Vagina (tissue), 2 donors: ENCODE data around the gene PPP1R13B. TPM values are rescaled to one million over a fixed set of nuclear protein-coding genes. Genes with fewer than 3 reads are reported as not detected.
"Not testable (repeated sequence)": the region's sequence is repeated elsewhere in the genome, so short reads cannot be mapped to it uniquely, and the experiment has no call there.

Experiments
- DNase-seq, 2 donors: peaks; one replicate each; pipeline ENCODE4 v3.0.0-alpha.2; 2017; ENCODE audit errors: extremely low spot score in 2 of 2
- H3K27ac ChIP-seq: fragments of 200-600 bp; sonication (generic); one replicate; pipeline ENCODE4 v1.5.1; 2019
- H3K27me3 ChIP-seq: fragments of 200-600 bp; sonication (generic); one replicate; pipeline ENCODE4 v1.5.1; 2019
- H3K36me3 ChIP-seq, 2 donors: fragments of 200-600 bp; sonication (generic); one replicate each; pipeline ENCODE4 v1.5.1; 2017 to 2019
- H3K4me1 ChIP-seq: fragments of 200-600 bp; sonication (generic); one replicate; pipeline ENCODE4 v1.5.1; 2019
- H3K4me3 ChIP-seq, 2 donors: fragments of 200-600 bp; sonication (generic); 1 replicate in 1 of 2; 2 replicates in 1 of 2; pipeline ENCODE4 v1.5.1; 2016 to 2019
- H3K9me3 ChIP-seq: fragments of 200-600 bp; sonication (generic); one replicate; pipeline ENCODE4 v1.5.1; 2019
- POLR2A ChIP-seq, 2 donors: fragments of 450-650 bp; IDR thresholded peaks; one replicate each; pipeline ENCODE4 v1.6.1; 2017; ENCODE audit warnings: antibody characterized with exemption in 2 of 2, mild to moderate bottlenecking in 2 of 2, moderate library complexity in 2 of 2
- POLR2AphosphoS5 ChIP-seq, 2 donors: sonication (generic); formaldehyde crosslinking; IDR thresholded peaks; one replicate each; pipeline ENCODE4 v1.9.0; 2017; ENCODE audit warnings: antibody characterized with exemption in 2 of 2, mild to moderate bottlenecking in 2 of 2, low read depth in 1 of 2; ENCODE audit not compliant: insufficient read depth in 1 of 2
- intact Hi-C: fragments of 100-400 bp; cut with DNase I; formaldehyde crosslinking; loops from one replicate; pipeline ENCODE4 v1.15.1; 2023
- total RNA-seq: library from RNA; depleted of rRNA; stranded (reverse); fragments of >200 nt; gene quantifications from one replicate; pipeline ENCODE4 v1.2.3, GENCODE V29; 2016
- TF ChIP-seq, protein P1 (sequence below), 3 experiments: fragments of 450-650 bp in 2 of 3; fragments of 200-600 bp in 1 of 3; sonication (generic) in 1 of 3; IDR thresholded peaks; one replicate each; pipeline ENCODE4 v1.5.1; 2017 to 2019; ENCODE audit warnings: antibody characterized with exemption in 3 of 3, mild to moderate bottlenecking in 2 of 3, moderate library complexity in 2 of 3

Gene PPP1R13B
- total RNA-seq, 1 donor from 2014 or later: 34.1 TPM

DNA sequence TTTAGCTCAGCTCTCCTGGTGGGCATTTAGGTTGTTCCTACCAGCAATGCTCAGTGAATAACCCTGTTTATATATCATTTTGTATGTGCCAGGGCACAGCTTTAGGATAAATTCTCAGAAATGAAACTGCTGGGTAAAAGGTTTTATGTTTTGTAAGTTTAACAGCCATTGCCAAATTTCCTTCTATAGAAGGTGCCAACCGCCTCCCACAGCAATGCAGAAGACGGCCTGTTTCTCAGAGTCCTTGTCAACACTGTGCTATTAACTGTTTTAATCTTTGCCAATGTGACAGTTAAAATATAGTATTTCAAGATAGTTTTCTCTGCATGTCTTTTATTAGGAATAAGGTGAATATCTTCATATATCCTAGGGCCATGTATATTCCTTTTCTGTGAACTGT, 65.0 kb downstream of the PPP1R13B start:
- intact Hi-C loops: no loop called here
- Histone ChIP-seq H3K27me3 (no peaks in the 10 kb centered on the region), H3K9me3 (no peaks in the 10 kb centered on the region), H3K36me3 (peaks cover 0 to 9% of the 10 kb centered on the region in 2 donors), H3K27ac (no peak overlapping the region), H3K4me1 (no peaks in the 10 kb centered on the region), H3K4me3 (no peak overlapping the region)
- DNase-seq: no peak
- TF ChIP-seq POLR2A (IDR thresholded peaks at IDR 0.05) (no peak), POLR2AphosphoS5 (IDR thresholded peaks at IDR 0.05; ENCODE audit: insufficient read depth in 1 of 2, low read depth in 1 of 2) (no peak)
- TF ChIP-seq, protein P1, sequence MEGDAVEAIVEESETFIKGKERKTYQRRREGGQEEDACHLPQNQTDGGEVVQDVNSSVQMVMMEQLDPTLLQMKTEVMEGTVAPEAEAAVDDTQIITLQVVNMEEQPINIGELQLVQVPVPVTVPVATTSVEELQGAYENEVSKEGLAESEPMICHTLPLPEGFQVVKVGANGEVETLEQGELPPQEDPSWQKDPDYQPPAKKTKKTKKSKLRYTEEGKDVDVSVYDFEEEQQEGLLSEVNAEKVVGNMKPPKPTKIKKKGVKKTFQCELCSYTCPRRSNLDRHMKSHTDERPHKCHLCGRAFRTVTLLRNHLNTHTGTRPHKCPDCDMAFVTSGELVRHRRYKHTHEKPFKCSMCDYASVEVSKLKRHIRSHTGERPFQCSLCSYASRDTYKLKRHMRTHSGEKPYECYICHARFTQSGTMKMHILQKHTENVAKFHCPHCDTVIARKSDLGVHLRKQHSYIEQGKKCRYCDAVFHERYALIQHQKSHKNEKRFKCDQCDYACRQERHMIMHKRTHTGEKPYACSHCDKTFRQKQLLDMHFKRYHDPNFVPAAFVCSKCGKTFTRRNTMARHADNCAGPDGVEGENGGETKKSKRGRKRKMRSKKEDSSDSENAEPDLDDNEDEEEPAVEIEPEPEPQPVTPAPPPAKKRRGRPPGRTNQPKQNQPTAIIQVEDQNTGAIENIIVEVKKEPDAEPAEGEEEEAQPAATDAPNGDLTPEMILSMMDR (IDR thresholded peaks at IDR 0.05): no peak

DNA sequence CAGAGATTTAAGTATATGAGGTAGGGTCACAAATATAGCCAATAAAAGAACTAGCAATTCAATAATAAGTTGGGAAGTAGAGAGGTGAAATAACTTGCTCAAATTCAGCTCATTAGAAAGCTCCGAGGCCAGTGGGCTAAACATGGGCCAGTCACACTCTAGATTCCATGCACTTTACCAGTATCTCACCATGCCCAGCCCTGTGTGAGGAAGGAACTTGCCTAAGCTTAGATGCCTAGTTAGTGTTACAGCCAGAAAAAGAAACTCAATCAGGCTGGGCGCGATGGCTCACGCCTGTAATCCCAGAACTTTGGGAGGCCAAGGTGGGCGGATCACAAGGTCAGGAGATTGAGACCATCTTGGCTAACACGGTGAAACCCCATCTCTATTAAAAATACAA, 71.1 kb downstream of the PPP1R13B start:
- H3K27ac ChIP-seq, H3K36me3 ChIP-seq, H3K9me3 ChIP-seq, H3K4me1 ChIP-seq, DNase-seq, intact Hi-C loops, H3K4me3 ChIP-seq, H3K27me3 ChIP-seq: not testable (repeated sequence)

DNA sequence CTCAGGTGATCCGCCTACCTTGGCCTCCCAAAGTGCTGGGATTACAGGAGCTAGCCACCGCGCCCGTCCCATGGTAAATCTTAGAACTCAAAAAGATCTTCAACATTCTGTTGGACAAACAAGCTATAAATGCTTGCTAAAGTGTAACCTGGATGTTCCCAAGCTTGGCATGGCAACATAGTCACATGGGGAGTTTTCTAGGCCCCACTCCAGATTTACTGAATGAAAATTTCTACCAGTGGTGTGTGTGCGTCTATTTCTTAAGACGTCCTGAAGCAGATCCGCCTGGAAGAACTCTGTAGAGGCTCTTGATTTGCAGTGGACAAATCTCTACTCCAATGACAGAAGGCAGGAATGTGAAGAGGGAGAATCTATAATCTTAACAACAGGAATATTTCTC, 71.9 kb downstream of the PPP1R13B start:
- no peak for DNase-seq
- Histone ChIP-seq H3K36me3 (no peaks in the 10 kb centered on the region), H3K27ac (no peak overlapping the region), H3K4me3 (no peak overlapping the region), H3K9me3 (no peaks in the 10 kb centered on the region), H3K4me1 (no peaks in the 10 kb centered on the region), H3K27me3 (no peaks in the 10 kb centered on the region)
- intact Hi-C loops: no loop called here
- TF ChIP-seq POLR2A (IDR thresholded peaks at IDR 0.05): no peak
- no peak for TF ChIP-seq POLR2AphosphoS5 (IDR thresholded peaks at IDR 0.05; ENCODE audit: insufficient read depth in 1 of 2, low read depth in 1 of 2)
- TF ChIP-seq, protein P1 (IDR thresholded peaks at IDR 0.05): no peak

DNA sequence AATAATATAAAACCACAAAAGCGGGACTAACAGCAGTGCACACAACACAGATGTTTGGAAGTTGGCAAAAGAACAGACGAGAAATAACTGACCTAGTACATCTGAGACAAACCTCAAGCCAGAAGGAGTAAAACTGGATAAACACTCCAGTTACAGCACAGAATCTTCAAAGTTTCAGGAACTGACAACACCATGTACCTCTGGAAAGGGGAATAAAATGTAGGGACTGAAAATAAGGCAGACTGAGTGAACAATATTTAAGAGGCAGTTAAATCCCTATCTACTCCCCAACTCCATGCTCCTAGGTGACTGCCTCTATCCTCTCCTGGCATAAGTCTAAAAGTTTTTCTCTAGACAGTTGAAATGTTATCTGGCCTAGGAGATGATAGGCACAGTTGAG, 73.9 kb downstream of the PPP1R13B start:
- Histone ChIP-seq H3K36me3 (no peaks in the 10 kb centered on the region), H3K4me3 (no peak overlapping the region), H3K27me3 (no peaks in the 10 kb centered on the region), H3K4me1 (no peaks in the 10 kb centered on the region), H3K27ac (no peak overlapping the region), H3K9me3 (no peaks in the 10 kb centered on the region)
- intact Hi-C loops: no loop called here
- DNase-seq: no peak
- TF ChIP-seq POLR2AphosphoS5 (IDR thresholded peaks at IDR 0.05; ENCODE audit: insufficient read depth in 1 of 2, low read depth in 1 of 2) (no peak), POLR2A (IDR thresholded peaks at IDR 0.05) (no peak)
- TF ChIP-seq, protein P1 (IDR thresholded peaks at IDR 0.05): no peak

DNA sequence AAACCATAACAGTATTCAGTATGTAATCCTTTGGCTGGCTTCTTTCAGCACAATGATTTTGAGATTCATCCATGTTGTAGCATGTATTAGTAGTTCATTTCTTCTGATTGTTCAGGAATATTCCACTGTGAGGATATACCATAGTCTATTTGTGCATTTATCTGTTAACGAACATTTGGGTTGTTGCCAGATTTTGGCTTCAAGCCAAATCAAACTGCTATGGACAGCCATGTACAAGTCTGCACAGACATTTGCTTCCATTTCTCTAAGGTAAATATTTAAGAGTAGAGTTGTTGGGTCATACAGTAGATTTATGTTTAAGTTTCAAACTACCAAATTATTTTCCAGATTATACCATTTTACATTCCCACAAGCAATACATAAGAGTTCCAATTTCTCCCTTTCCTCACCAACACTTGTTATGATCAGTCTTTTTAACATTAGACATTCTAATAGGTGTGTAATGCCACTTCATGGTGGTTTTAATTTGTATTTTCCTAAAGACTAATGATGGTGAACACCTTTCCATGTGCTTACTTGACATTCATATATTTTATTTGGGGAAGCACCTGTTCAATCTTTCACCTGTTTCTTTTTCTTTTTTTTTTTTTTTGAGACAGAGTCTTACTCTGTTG, 75.2 kb downstream of the PPP1R13B start:
- intact Hi-C loops: no loop called here
- no peaks in the 10 kb centered on the region for H3K36me3 ChIP-seq

More for the DNA sequence above, 75.2 kb downstream of the PPP1R13B start:
- Histone ChIP-seq H3K27ac (no peak overlapping the region), H3K4me3 (no peak overlapping the region), H3K27me3 (no peaks in the 10 kb centered on the region), H3K9me3 (no peaks in the 10 kb centered on the region), H3K4me1 (no peaks in the 10 kb centered on the region)
- no peak for TF ChIP-seq POLR2AphosphoS5 (IDR thresholded peaks at IDR 0.05; ENCODE audit: insufficient read depth in 1 of 2, low read depth in 1 of 2)
- TF ChIP-seq, protein P1 (IDR thresholded peaks at IDR 0.05): no peak
- TF ChIP-seq POLR2A (IDR thresholded peaks at IDR 0.05): no peak
- no peak for DNase-seq
